Spinal cord (tissue), 10 donors: Measurements from ENCODE around the gene ZNF581. TPM values are rescaled to one million over a fixed set of nuclear protein-coding genes. Genes with fewer than 3 reads are reported as not detected.

Experiments used
- DNase-seq, 6 donors: peaks; one replicate each; pipeline versions ENCODE4 v3.0.0 to v3.0.0-alpha.2; 2013 to 2015; ENCODE audit warnings: low spot score in 6 of 6, low read depth in 4 of 6
- H3K27ac ChIP-seq: one replicate; pipeline ENCODE4 v1.5.1; 2013; ENCODE audit warnings: low read depth, low read length, control low read depth
- H3K27me3 ChIP-seq: one replicate; pipeline ENCODE4 v1.6.1; 2013; ENCODE audit warnings: low read length; ENCODE audit not compliant: control insufficient read depth, insufficient read depth
- H3K36me3 ChIP-seq: one replicate; pipeline ENCODE4 v1.6.1; 2013; ENCODE audit warnings: low read length; ENCODE audit not compliant: control insufficient read depth, insufficient read depth
- H3K4me1 ChIP-seq: one replicate; pipeline ENCODE4 v1.6.1; 2013; ENCODE audit warnings: low read length; ENCODE audit not compliant: control insufficient read depth, insufficient read depth
- H3K4me3 ChIP-seq: one replicate; pipeline ENCODE4 v1.5.1; 2013; ENCODE audit warnings: low read depth, low read length, control low read depth
- H3K9me3 ChIP-seq: one replicate; pipeline ENCODE4 v1.6.1; 2013; ENCODE audit warnings: low read length; ENCODE audit not compliant: control insufficient read depth, insufficient read depth
- WGBS: methylation state at CpG from one replicate; pipeline ENCODE4 v1.1.5; 2013; ENCODE audit warnings: missing lambda C conversion rate; ENCODE audit not compliant: insufficient coverage; 5-methylcytosine and 5-hydroxymethylcytosine counted together
- polyA plus RNA-seq, 2 donors: library from polyadenylated mRNA; unstranded; fragments of 120-200 nt; gene quantifications; one replicate each; pipeline ENCODE4 v1.2.1, GENCODE V29; 2013; ENCODE audit not compliant: insufficient read length in 2 of 2
- total RNA-seq, 2 donors: library from RNA; depleted of rRNA in 1 of 2; stranded (reverse); fragments of 120-200 nt in 1 of 2; fragments of >200 nt in 1 of 2; gene quantifications; one replicate each; pipeline versions ENCODE4 v1.2.3 to v1.2.4, GENCODE V29; 2013 to 2014
- donor health status: healthy.

The ZNF581 gene
- total and polyA plus RNA-seq, 4 donors: 6.6 to 20.5 (median 14.8) TPM

- H3K9me3 ChIP-seq: no peaks in the 10 kb centered on the region
- 100% methylated on average over 5 of the region's 5 CpGs for WGBS
- peaks cover 22% of the 10 kb centered on the region for H3K4me1 ChIP-seq
- no peak overlapping the region for H3K4me3 ChIP-seq
- peaks cover 36% of the 10 kb centered on the region for H3K36me3 ChIP-seq
- H3K27me3 ChIP-seq: no peaks in the 10 kb centered on the region
- H3K27ac ChIP-seq: no peak overlapping the region
- no peak for DNase-seq
Observed at GRCh38 chr19:55609326-55609725, 34.1 kb upstream of the ZNF581 start.

DNA sequence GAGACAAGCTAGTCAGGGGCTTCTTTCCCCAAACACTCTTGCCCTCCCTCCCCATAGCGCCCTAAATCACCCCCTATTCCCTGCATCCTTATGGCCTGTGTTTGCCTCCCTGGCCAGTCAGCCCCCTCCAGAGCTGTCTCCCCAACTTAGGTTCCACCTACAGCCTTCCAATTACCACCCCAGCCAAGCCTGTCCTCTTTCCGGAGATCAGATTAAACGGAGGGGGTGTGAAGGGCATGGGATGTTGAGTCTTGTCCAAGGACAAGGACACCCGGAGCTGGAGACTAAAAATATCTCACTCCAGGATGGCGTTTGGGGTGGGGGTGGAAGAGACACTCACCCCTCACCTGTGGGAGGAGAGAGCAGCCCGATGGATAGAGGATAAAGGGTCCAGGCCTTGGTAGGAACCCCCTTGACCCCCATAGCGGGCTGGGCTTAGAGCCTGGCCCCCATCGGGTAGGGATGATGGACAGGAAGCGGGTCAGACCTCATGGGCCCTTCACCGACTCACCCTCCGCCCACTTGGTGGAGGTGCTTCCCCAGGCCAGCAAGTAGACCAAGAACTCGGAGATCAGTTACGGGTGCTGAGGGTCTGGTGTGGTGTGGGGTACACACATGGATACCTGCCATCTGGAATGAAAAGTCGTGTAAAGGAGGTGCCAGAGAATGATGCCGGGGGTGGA, 32.0 kb upstream of the ZNF581 start:
- Histone ChIP-seq H3K36me3 (peaks cover 56% of the 10 kb centered on the region), H3K4me1 (peaks cover 9% of the 10 kb centered on the region), H3K27me3 (no peaks in the 10 kb centered on the region), H3K27ac (no peak overlapping the region), H3K9me3 (no peaks in the 10 kb centered on the region), H3K4me3 (no peak overlapping the region)
- DNase-seq: no peak
- WGBS: 96% methylated on average over 10 of the region's 15 CpGs

- Histone ChIP-seq H3K9me3 (no peaks in the 10 kb centered on the region), H3K27ac (no peak overlapping the region), H3K4me3 (no peak overlapping the region), H3K27me3 (no peaks in the 10 kb centered on the region), H3K36me3 (peaks cover 58% of the 10 kb centered on the region), H3K4me1 (peaks cover 3% of the 10 kb centered on the region)
- no peak for DNase-seq
- 100% methylated on average over 2 of the region's 3 CpGs for WGBS
Observed at GRCh38 chr19:55611983-55612645, 31.3 kb upstream of the ZNF581 start.

DNA sequence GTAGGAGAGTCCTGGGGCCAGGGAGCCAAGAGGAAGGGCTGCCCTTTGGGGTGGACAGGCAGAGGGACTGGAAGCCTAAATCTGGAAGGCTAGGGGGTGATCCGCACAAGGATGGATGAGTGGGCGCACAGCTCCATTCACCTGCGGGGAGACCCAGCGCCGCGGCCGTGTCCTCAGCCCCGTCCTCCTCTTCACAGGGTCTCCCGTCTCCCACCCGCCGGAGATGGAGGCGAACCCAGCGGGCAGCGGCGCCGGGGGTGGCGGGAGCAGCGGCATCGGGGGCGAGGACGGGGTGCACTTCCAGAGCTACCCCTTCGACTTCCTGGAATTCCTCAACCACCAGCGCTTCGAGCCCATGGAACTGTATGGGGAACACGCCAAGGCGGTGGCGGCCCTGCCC, 30.1 kb upstream of the ZNF581 start:
- DNase-seq: no peak
- no peaks in the 10 kb centered on the region for H3K9me3 ChIP-seq
- WGBS: 97% methylated on average over 18 of the region's 27 CpGs
- no peak overlapping the region for H3K4me3 ChIP-seq
- H3K36me3 ChIP-seq: peaks cover 62% of the 10 kb centered on the region
- H3K4me1 ChIP-seq: no peaks in the 10 kb centered on the region
- H3K27me3 ChIP-seq: no peaks in the 10 kb centered on the region
- H3K27ac ChIP-seq: no peak overlapping the region

DNA sequence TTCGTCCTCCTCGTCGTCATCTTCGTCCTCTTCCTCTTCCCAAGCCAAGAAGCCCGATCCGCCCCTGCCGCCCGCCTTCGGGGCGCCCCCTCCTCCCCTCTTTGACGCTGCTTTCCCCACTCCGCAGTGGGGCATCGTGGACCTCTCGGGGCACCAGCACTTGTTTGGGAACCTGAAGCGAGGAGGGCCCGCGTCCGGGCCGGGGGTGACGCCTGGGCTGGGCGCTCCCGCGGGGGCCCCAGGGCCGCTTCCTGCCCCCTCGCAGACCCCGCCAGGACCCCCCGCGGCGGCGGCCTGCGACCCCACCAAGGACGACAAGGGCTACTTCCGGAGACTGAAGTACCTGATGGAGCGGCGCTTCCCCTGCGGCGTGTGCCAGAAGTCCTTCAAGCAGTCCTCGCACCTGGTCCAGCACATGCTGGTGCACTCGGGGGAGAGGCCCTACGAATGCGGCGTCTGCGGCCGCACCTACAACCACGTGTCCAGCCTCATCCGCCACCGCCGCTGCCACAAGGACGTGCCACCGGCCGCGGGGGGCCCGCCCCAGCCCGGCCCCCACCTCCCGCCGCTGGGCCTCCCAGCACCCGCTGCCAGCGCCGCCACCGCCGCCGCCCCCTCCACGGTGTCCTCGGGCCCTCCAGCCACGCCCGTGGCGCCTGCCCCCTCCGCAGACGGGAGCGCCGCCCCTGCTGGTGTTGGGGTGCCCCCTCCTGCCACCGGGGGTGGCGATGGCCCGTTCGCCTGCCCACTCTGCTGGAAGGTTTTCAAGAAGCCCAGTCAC, 29.3 kb upstream of the ZNF581 start:
- DNase-seq: no peak
- peaks cover 63% of the 10 kb centered on the region for H3K36me3 ChIP-seq
- H3K4me3 ChIP-seq: no peak overlapping the region
- H3K9me3 ChIP-seq: no peaks in the 10 kb centered on the region
- H3K27me3 ChIP-seq: no peaks in the 10 kb centered on the region
- 96% methylated on average over 63 of the region's 75 CpGs for WGBS
- no peak overlapping the region for H3K27ac ChIP-seq
- H3K4me1 ChIP-seq: no peaks in the 10 kb centered on the region

- Histone ChIP-seq H3K36me3 (peaks cover 63% of the 10 kb centered on the region), H3K27ac (no peak overlapping the region), H3K27me3 (no peaks in the 10 kb centered on the region), H3K4me1 (no peaks in the 10 kb centered on the region), H3K4me3 (no peak overlapping the region), H3K9me3 (no peaks in the 10 kb centered on the region)
- 98% methylated on average over 83 of the region's 98 CpGs for WGBS
- no peak for DNase-seq
Observed at GRCh38 chr19:55614711-55615542, 28.5 kb upstream of the ZNF581 start.

DNA sequence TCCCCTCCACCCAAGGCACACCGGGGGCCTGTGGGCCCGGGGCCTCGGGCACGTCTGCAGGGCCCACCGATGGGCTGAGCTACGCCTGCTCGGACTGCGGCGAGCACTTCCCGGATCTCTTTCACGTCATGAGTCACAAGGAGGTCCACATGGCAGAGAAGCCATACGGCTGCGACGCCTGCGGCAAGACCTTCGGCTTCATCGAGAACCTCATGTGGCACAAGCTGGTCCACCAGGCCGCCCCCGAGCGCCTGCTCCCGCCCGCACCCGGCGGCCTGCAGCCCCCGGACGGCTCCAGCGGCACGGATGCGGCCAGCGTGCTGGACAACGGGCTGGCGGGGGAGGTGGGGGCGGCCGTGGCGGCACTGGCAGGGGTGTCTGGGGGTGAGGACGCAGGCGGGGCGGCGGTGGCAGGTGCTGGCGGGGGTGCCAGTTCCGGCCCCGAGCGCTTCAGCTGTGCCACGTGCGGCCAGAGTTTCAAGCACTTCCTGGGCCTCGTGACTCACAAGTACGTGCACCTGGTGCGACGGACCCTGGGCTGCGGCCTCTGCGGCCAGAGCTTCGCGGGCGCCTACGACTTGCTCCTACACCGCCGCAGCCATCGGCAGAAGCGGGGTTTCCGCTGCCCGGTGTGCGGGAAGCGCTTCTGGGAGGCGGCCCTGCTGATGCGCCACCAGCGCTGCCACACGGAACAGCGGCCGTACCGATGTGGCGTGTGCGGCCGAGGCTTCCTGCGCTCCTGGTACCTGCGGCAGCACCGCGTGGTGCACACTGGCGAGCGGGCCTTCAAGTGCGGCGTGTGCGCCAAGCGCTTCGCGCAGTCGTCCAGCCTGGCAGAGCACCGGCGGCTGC, 27.7 kb upstream of the ZNF581 start:
- WGBS: 97% methylated on average over 81 of the region's 88 CpGs
- Histone ChIP-seq H3K4me1 (no peaks in the 10 kb centered on the region), H3K36me3 (peaks cover 66% of the 10 kb centered on the region), H3K4me3 (no peak overlapping the region), H3K9me3 (no peaks in the 10 kb centered on the region), H3K27ac (no peak overlapping the region), H3K27me3 (no peaks in the 10 kb centered on the region)
- no peak for DNase-seq

- 96% methylated on average over 38 of the region's 38 CpGs for WGBS
- Histone ChIP-seq H3K27me3 (no peaks in the 10 kb centered on the region), H3K4me1 (no peaks in the 10 kb centered on the region), H3K27ac (no peak overlapping the region), H3K4me3 (no peak overlapping the region), H3K36me3 (peaks cover 72% of the 10 kb centered on the region), H3K9me3 (no peaks in the 10 kb centered on the region)
- DNase-seq: no peak
Observed at GRCh38 chr19:55616395-55616875, 27.0 kb upstream of the ZNF581 start.
